AG04449 (cell line): ENCODE results near the gene ADIPOQ.
"Not testable (repeated sequence)": the region's sequence is repeated elsewhere in the genome, so short reads cannot be mapped to it uniquely, and the experiment has no call there.

Experiments
- CTCF ChIA-PET: fragments of 350-600 bp; formaldehyde crosslinking; extraction: SDS; loops from one replicate; lab custom pipeline; 2021; ENCODE audit warnings: antibody characterized with exemption; lab: Yijun Ruan, JAX
- POLR2A ChIA-PET: fragments of 400-600, 350-600 bp; formaldehyde crosslinking; extraction: SDS; loops from one replicate; lab custom pipeline; 2020; ENCODE audit warnings: antibody characterized with exemption, inconsistent platforms; lab: Yijun Ruan, JAX
- DNase-seq: peaks from one replicate; pipeline ENCODE4 v3.0.0-alpha.2; 2010; ENCODE audit warnings: low read depth, low spot score
- H3K4me3 ChIP-seq: 2 replicates; pipeline ENCODE4 v1.5.1; 2011; ENCODE audit warnings: low read depth, mild to moderate bottlenecking, control low read depth, low read length
- CTCF ChIP-seq: IDR thresholded peaks from one replicate; pipeline ENCODE4 v1.5.1; 2011; ENCODE audit warnings: mild to moderate bottlenecking, moderate library complexity, low read length, control low read depth, inconsistent platforms; ENCODE audit not compliant: insufficient read depth; ENCODE audit errors: missing control alignments

The ADIPOQ gene

GRCh38 chr3:186842426-186843038, at the start of gene ADIPOQ:
Gene ADIPOQ, plus strand, starts transcription at chr3:186842710. Its CDS starts 10,349 bp downstream, at chr3:186853059.
- H3K4me3 ChIP-seq = no peak within 1 kb of the TSS
- ChIA-PET CTCF (no interaction called here), POLR2A (no interaction called here)
- TF ChIP-seq CTCF = no peak
- DNase-seq = no peak

- POLR2A ChIA-PET = interaction anchor here (2.1 kb wide), 1 partner anchor 15 kb away, joined by 16 read pairs; the partner anchor contains the start of gene EIF4A2
- CTCF ChIA-PET = interaction anchor here (0.9 to 1.4 kb wide), 2 partner anchors 23 to 181 kb away, joined by 4 to 5 read pairs; no protein-coding TSS in a partner anchor
These were observed 44.2 kb upstream of the ADIPOQ start for GRCh38 chr3:186798239-186798874.

GRCh38 chr3:186800285-186800684, 42.2 kb upstream of the ADIPOQ start:
- CTCF ChIA-PET = interaction anchor here (0.6 kb wide), 1 partner anchor 21 kb away, joined by 3 read pairs; no protein-coding TSS in a partner anchor
- no peak overlapping the region for H3K4me3 ChIP-seq
- POLR2A ChIA-PET = no interaction called here
- no peak for DNase-seq
- TF ChIP-seq CTCF = no peak

More at GRCh38 chr3:186798239-186798874, 44.2 kb upstream of the ADIPOQ start:
- no peak for DNase-seq
- no peak overlapping the region for H3K4me3 ChIP-seq
- no peak for TF ChIP-seq CTCF

GRCh38 chr3:186802701-186803100, 39.8 kb upstream of the ADIPOQ start:
- no peak for DNase-seq
- CTCF ChIA-PET = interaction anchor here (0.9 kb wide), 1 partner anchor 19 kb away, joined by 5 read pairs; no protein-coding TSS in a partner anchor
- POLR2A ChIA-PET = interaction anchor here (0.6 to 3.0 kb wide), 2 partner anchors 11 to 19 kb away, joined by 3 to 13 read pairs; partner anchors contain the start of gene EIF4A2
- no peak overlapping the region for H3K4me3 ChIP-seq
- TF ChIP-seq CTCF = no peak

- DNase-seq, H3K4me3 ChIP-seq: not testable (repeated sequence)
- ChIA-PET CTCF (interaction anchor here (0.6 to 5.8 kb wide), 2 partner anchors 20 to 188 kb away, joined by 3 to 31 read pairs; partner anchors contain the start of gene AHSG), POLR2A (interaction anchor here (3.0 kb wide), 1 partner anchor 19 kb away, joined by 13 read pairs; the partner anchor contains the start of gene EIF4A2)
These were observed 39.1 kb upstream of the ADIPOQ start for GRCh38 chr3:186803447-186803846.

- ChIA-PET CTCF (interaction anchor here (1.4 to 5.8 kb wide), 5 partner anchors 12 to 362 kb away, joined by 6 to 31 read pairs (median 6); partner anchors contain the start of genes AHSG and RPL39L), POLR2A (interaction anchor here (0.5 to 1.1 kb wide), 3 partner anchors 15 to 217 kb away, joined by 3 to 4 read pairs (median 3); no protein-coding TSS in a partner anchor)
- peak within 1 kb of the TSS; percentile 89 for H3K4me3 ChIP-seq
- DNase-seq = no peak
- no peak for TF ChIP-seq CTCF
These were observed 36.1 kb upstream of the ADIPOQ start, which contains the start of gene RFC4 for GRCh38 chr3:186806089-186807055. Gene RFC4, minus strand, starts transcription at chr3:186806482. Its CDS starts 1,769 bp downstream, at chr3:186804713.
